NCI-H2171 (cell line): ENCODE results near the gene SOCS1.
"Not testable (repeated sequence)": the region's sequence is repeated elsewhere in the genome, so short reads cannot be mapped to it uniquely, and the experiment has no call there.

ENCODE experiments used
- DNase-seq: peaks from one replicate; lab custom pipeline; 2025; lab: John Stamatoyannopoulos, UW

SOCS1 gene

GRCh38 chr16:11224894-11225676 is 30.9 kb downstream of the SOCS1 start:
- no peak for DNase-seq

GRCh38 chr16:11224096-11224893 is 31.7 kb downstream of the SOCS1 start:
- no peak for DNase-seq

- DNase-seq: not testable (repeated sequence)
Measured at GRCh38 chr16:11220507-11220906, 35.5 kb downstream of the SOCS1 start.

GRCh38 chr16:11219178-11219577 is 36.8 kb downstream of the SOCS1 start:
- DNase-seq: no peak

GRCh38 chr16:11218604-11218962 is 37.4 kb downstream of the SOCS1 start:
- no peak for DNase-seq

GRCh38 chr16:11217651-11218603 is 38.1 kb downstream of the SOCS1 start:
- DNase-seq: no peak

- DNase-seq: no peak
Measured at GRCh38 chr16:11215935-11216556, 40.0 kb downstream of the SOCS1 start.

- no peak for DNase-seq
Measured at GRCh38 chr16:11213799-11214198, 42.2 kb downstream of the SOCS1 start.

- no peak for DNase-seq
Measured at GRCh38 chr16:11213373-11213772, 42.6 kb downstream of the SOCS1 start.

GRCh38 chr16:11212798-11213196 is 43.2 kb downstream of the SOCS1 start:
- peak; percentile 31 for DNase-seq

- DNase-seq: no peak
Measured at GRCh38 chr16:11211977-11212797, 43.8 kb downstream of the SOCS1 start.

- DNase-seq: no peak
Measured at GRCh38 chr16:11211061-11211976, 44.7 kb downstream of the SOCS1 start.

GRCh38 chr16:11210260-11210659 is 45.7 kb downstream of the SOCS1 start:
- DNase-seq: no peak

GRCh38 chr16:11208916-11209665 is 46.9 kb downstream of the SOCS1 start:
- DNase-seq: no peak

GRCh38 chr16:11207646-11208045 is 48.4 kb downstream of the SOCS1 start:
- DNase-seq: no peak

GRCh38 chr16:11205754-11206581 is 50.0 kb downstream of the SOCS1 start:
- DNase-seq: peak; percentile 20

GRCh38 chr16:11205065-11205699 is 50.8 kb downstream of the SOCS1 start:
- no peak for DNase-seq
